ENCODE measurements around the gene C1orf141.
"Not testable (repeated sequence)": the region's sequence is repeated elsewhere in the genome, so short reads cannot be mapped to it uniquely, and the experiment has no call there.

The C1orf141 gene

DNA sequence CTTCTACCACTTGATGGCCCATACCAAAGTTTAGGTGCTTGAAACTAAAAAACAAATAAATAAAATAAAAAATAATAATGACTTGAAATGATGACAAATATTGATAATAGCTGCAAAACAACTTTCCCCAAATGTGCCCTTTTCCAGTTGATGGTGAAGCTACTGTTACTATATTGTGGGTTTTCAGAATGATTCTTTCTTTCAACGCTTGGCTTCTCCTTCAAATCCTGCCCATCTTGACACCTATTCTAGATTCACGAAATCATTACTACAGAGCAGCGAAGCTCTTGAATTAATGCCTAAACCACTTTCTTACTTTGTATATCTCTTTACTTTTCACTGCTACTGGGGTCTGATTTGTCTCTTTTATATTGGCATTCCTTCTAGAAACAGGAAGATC is 9.2 kb upstream of the C1orf141 start:
- no peak overlapping the region for H3K27ac ChIP-seq (ENCODE audit: low read depth, low read length, severe bottlenecking)
- no peaks in the 10 kb centered on the region for H3K9me3 ChIP-seq (ENCODE audit: control insufficient read depth, low read length)
- no peaks in the 10 kb centered on the region for H3K4me1 ChIP-seq (ENCODE audit: control insufficient read depth, insufficient read depth, low read length, poor library complexity, severe bottlenecking)
- H3K4me3 ChIP-seq (ENCODE audit: extremely low read depth, insufficient read depth, low read length, poor library complexity, severe bottlenecking) = no peak overlapping the region
- WGBS, 2 experiments (ENCODE audit: insufficient coverage in 2 of 2) = 93% methylated on average over 2 of the region's 3 CpGs; no CpG with 5 or more reads in 1 of the 2 experiments
- no peaks in the 10 kb centered on the region for H3K36me3 ChIP-seq (ENCODE audit: control insufficient read depth, insufficient read depth, low read length)

DNA sequence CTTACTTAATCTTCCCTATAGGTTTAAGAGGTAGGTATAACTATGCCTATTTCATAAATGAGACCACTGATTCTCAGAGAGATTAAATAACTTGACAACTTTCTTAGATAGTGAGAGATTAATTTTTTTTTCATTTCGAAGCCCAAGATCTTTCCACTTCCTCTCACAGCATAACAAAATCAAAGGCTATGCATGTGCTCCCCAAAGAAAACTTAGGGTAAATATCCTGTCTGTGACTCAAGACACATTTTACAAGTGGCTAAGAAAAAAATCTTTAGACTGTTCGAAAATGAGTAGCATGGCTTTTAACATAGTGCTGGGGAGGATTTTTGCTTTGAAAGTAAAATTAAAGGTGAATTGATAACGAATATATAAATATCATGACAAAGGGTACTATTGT is 8.2 kb upstream of the C1orf141 start:
- Histone ChIP-seq H3K36me3 (ENCODE audit: control insufficient read depth, insufficient read depth, low read length) (no peaks in the 10 kb centered on the region), H3K4me3 (ENCODE audit: extremely low read depth, insufficient read depth, low read length, poor library complexity, severe bottlenecking) (no peak overlapping the region), H3K4me1 (ENCODE audit: control insufficient read depth, insufficient read depth, low read length, poor library complexity, severe bottlenecking) (no peaks in the 10 kb centered on the region), H3K27ac (ENCODE audit: low read depth, low read length, severe bottlenecking) (no peak overlapping the region), H3K9me3 (ENCODE audit: control insufficient read depth, low read length) (no peaks in the 10 kb centered on the region)
- 79% methylated on average over 3 of the region's 3 CpGs; no CpG with 5 or more reads in 1 of the 2 experiments for WGBS, 2 experiments (ENCODE audit: insufficient coverage in 2 of 2)

GRCh38 chr1:67141832-67142231 is 7.1 kb upstream of the C1orf141 start:
- H3K36me3 ChIP-seq (ENCODE audit: control insufficient read depth, insufficient read depth, low read length); H3K27ac ChIP-seq (ENCODE audit: low read depth, low read length, severe bottlenecking); H3K4me1 ChIP-seq (ENCODE audit: control insufficient read depth, insufficient read depth, low read length, poor library complexity, severe bottlenecking); H3K9me3 ChIP-seq (ENCODE audit: control insufficient read depth, low read length); H3K4me3 ChIP-seq (ENCODE audit: extremely low read depth, insufficient read depth, low read length, poor library complexity, severe bottlenecking): not testable (repeated sequence)
- WGBS, 2 experiments (ENCODE audit: insufficient coverage in 2 of 2) = no CpG with 5 or more reads among the region's 3 CpGs

DNA sequence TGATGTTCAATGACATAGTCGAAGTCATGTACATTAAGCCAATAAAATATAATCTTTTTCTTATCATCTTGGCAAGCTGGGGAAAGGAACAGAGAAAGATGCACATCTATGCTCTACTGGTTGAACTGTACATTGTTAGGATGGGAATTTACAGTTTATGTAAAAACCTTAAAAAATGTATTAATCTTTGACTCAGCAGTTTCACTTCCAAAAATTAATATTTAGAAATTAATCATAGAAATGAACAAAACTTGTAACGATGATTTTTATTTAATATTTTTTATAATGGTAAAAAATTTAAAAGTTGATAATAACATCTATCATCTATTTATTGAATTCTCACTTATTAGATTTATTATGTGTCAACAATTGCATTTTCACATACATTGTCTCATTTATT is 5.7 kb upstream of the C1orf141 start:
- no peak overlapping the region for H3K27ac ChIP-seq (ENCODE audit: low read depth, low read length, severe bottlenecking)
- WGBS, 2 experiments (ENCODE audit: insufficient coverage in 2 of 2) = no CpG with 5 or more reads among the region's 2 CpGs
- H3K9me3 ChIP-seq (ENCODE audit: control insufficient read depth, low read length) = no peaks in the 10 kb centered on the region
- H3K36me3 ChIP-seq (ENCODE audit: control insufficient read depth, insufficient read depth, low read length) = no peaks in the 10 kb centered on the region
- no peaks in the 10 kb centered on the region for H3K4me1 ChIP-seq (ENCODE audit: control insufficient read depth, insufficient read depth, low read length, poor library complexity, severe bottlenecking)
- no peak overlapping the region for H3K4me3 ChIP-seq (ENCODE audit: extremely low read depth, insufficient read depth, low read length, poor library complexity, severe bottlenecking)

DNA sequence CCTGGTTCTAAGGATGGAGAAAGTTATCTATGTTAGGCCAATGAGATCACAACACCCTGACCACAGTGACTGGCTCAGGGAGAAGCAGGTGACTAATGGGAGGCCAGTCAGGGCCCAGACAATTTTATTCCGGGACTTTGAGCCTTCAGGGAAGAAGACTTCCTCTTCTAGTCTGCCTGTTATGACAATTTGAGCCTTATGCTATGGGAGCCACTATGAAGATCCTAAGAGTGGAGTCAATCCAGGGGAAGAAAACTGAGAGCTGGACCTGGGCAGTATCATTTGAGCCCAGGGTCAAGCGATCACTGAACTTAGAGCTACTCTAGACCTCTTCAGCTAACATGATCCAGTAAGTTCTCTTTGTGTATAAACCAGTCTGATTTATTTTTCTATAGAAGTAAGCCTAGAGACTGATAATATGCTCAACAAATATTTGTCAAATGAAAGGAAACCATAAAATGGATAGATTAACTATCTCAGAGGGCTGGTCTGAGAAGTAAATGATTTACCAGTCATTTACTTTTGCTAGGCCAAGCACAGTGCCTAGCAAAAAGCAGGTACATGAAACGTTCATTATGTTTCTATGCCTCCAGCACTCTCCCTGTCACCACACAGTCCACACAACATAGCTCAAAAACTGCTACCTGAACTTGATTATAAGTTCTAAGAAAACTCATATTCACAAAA is 4.2 kb upstream of the C1orf141 start:
- WGBS, 2 experiments (ENCODE audit: insufficient coverage in 2 of 2) = 94 to 95% methylated on average over 2 to 3 of the region's 3 CpGs
- H3K36me3 ChIP-seq (ENCODE audit: control insufficient read depth, insufficient read depth, low read length) = no peaks in the 10 kb centered on the region
- H3K4me1 ChIP-seq (ENCODE audit: control insufficient read depth, insufficient read depth, low read length, poor library complexity, severe bottlenecking) = no peaks in the 10 kb centered on the region
- no peaks in the 10 kb centered on the region for H3K9me3 ChIP-seq (ENCODE audit: control insufficient read depth, low read length)
- H3K27ac ChIP-seq (ENCODE audit: low read depth, low read length, severe bottlenecking) = no peak overlapping the region
- no peak overlapping the region for H3K4me3 ChIP-seq (ENCODE audit: extremely low read depth, insufficient read depth, low read length, poor library complexity, severe bottlenecking)

- 67 to 72% methylated on average over 3 to 4 of the region's 4 CpGs for WGBS, 2 experiments (ENCODE audit: insufficient coverage in 2 of 2)
- Histone ChIP-seq H3K36me3 (ENCODE audit: control insufficient read depth, insufficient read depth, low read length) (no peaks in the 10 kb centered on the region), H3K27ac (ENCODE audit: low read depth, low read length, severe bottlenecking) (no peak overlapping the region)
These were observed 2.6 kb upstream of the C1orf141 start for GRCh38 chr1:67137307-67137753.

DNA sequence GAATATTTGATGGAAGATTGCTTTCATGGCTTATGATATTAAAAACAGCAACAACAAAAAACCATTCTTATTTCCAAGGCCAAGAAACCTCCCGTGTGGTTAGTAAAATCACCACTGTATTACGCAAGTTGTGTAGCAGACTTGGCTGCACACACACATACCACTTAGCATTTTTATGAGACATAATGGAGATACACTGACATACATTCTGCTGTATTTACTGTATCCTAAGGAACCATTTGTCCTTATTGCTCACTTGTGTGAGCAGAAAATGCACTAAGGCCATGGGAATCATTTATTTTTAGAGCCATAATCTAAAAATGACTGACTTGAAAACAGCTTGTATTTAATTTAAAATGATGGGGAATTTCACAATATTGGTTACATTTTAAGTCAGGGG is 584 bp upstream of the C1orf141 start:
- Histone ChIP-seq H3K4me3 (ENCODE audit: extremely low read depth, insufficient read depth, low read length, poor library complexity, severe bottlenecking) (no peak overlapping the region), H3K4me1 (ENCODE audit: control insufficient read depth, insufficient read depth, low read length, poor library complexity, severe bottlenecking) (no peaks in the 10 kb centered on the region), H3K9me3 (ENCODE audit: control insufficient read depth, low read length) (no peaks in the 10 kb centered on the region), H3K36me3 (ENCODE audit: control insufficient read depth, insufficient read depth, low read length) (no peaks in the 10 kb centered on the region), H3K27ac (ENCODE audit: low read depth, low read length, severe bottlenecking) (no peak overlapping the region)
- WGBS, 2 experiments (ENCODE audit: insufficient coverage in 2 of 2) = 74 to 93% methylated on average over 2 of the region's 2 CpGs

More at GRCh38 chr1:67137307-67137753, 2.6 kb upstream of the C1orf141 start:
- H3K4me3 ChIP-seq (ENCODE audit: extremely low read depth, insufficient read depth, low read length, poor library complexity, severe bottlenecking) = no peak overlapping the region
- H3K9me3 ChIP-seq (ENCODE audit: control insufficient read depth, low read length) = no peaks in the 10 kb centered on the region
- no peaks in the 10 kb centered on the region for H3K4me1 ChIP-seq (ENCODE audit: control insufficient read depth, insufficient read depth, low read length, poor library complexity, severe bottlenecking)

GRCh38 chr1:67133177-67133576 is 1.6 kb downstream of the C1orf141 start:
- no peak overlapping the region for H3K4me3 ChIP-seq (ENCODE audit: extremely low read depth, insufficient read depth, low read length, poor library complexity, severe bottlenecking)
- H3K36me3 ChIP-seq (ENCODE audit: control insufficient read depth, insufficient read depth, low read length) = no peaks in the 10 kb centered on the region
- 79 to 100% methylated on average over 1 to 2 of the region's 2 CpGs for WGBS, 2 experiments (ENCODE audit: insufficient coverage in 2 of 2)
- H3K27ac ChIP-seq (ENCODE audit: low read depth, low read length, severe bottlenecking) = no peak overlapping the region
- no peaks in the 10 kb centered on the region for H3K4me1 ChIP-seq (ENCODE audit: control insufficient read depth, insufficient read depth, low read length, poor library complexity, severe bottlenecking)
- H3K9me3 ChIP-seq (ENCODE audit: control insufficient read depth, low read length) = no peaks in the 10 kb centered on the region

DNA sequence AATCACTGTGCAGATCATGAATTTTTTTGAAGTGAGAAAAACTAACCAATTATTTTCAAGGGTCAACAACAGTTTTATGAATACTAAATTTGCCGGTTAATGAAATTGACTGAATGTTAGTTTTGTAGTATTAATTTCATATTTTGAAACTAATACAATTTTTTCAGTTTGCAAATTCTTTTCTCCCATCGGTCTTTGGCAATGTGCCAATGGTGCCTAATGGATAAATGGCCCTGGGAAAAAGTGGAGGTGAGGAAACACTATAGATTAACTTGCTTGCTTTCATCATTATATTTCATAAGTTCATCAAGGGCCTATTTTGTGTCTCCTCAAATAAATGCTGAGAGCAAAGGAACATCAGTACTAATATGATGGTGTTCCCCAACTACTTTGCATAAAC is 4.1 kb downstream of the C1orf141 start:
- Histone ChIP-seq H3K4me1 (ENCODE audit: control insufficient read depth, insufficient read depth, low read length, poor library complexity, severe bottlenecking) (no peaks in the 10 kb centered on the region), H3K36me3 (ENCODE audit: control insufficient read depth, insufficient read depth, low read length) (no peaks in the 10 kb centered on the region), H3K9me3 (ENCODE audit: control insufficient read depth, low read length) (no peaks in the 10 kb centered on the region), H3K4me3 (ENCODE audit: extremely low read depth, insufficient read depth, low read length, poor library complexity, severe bottlenecking) (no peak overlapping the region), H3K27ac (ENCODE audit: low read depth, low read length, severe bottlenecking) (no peak overlapping the region)
- no CpG with 5 or more reads among the region's 2 CpGs for WGBS, 2 experiments (ENCODE audit: insufficient coverage in 2 of 2)

DNA sequence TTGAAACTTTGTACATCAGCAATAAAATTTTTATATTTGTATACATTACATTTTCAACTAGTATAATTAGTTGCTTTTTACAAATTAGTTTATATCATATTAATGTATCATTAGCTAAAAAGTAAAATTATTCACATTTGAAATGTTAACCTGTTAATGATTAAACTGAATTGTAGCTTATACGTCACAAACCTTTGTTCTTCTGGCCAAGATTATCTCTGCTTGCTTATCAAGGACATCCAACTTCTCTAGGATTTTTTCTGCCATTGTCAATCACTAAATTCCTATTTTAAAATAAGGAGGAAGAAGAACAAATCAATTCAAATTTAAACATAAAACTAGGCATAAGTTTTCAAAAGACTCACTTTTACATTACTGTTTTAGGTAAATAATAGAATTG is 7.8 kb downstream of the C1orf141 start:
- no peaks in the 10 kb centered on the region for H3K9me3 ChIP-seq (ENCODE audit: control insufficient read depth, low read length)
- no CpG with 5 or more reads among the region's 1 CpG for WGBS, 2 experiments (ENCODE audit: insufficient coverage in 2 of 2)
- no peak overlapping the region for H3K4me3 ChIP-seq (ENCODE audit: extremely low read depth, insufficient read depth, low read length, poor library complexity, severe bottlenecking)
- no peak overlapping the region for H3K27ac ChIP-seq (ENCODE audit: low read depth, low read length, severe bottlenecking)
- no peaks in the 10 kb centered on the region for H3K36me3 ChIP-seq (ENCODE audit: control insufficient read depth, insufficient read depth, low read length)
- no peaks in the 10 kb centered on the region for H3K4me1 ChIP-seq (ENCODE audit: control insufficient read depth, insufficient read depth, low read length, poor library complexity, severe bottlenecking)

- 67% methylated on average over 1 of the region's 5 CpGs; no CpG with 5 or more reads in 1 of the 2 experiments for WGBS, 2 experiments (ENCODE audit: insufficient coverage in 2 of 2)
- H3K4me3 ChIP-seq (ENCODE audit: extremely low read depth, insufficient read depth, low read length, poor library complexity, severe bottlenecking) = no peak overlapping the region
- H3K9me3 ChIP-seq (ENCODE audit: control insufficient read depth, low read length) = no peaks in the 10 kb centered on the region
- H3K36me3 ChIP-seq (ENCODE audit: control insufficient read depth, insufficient read depth, low read length) = no peaks in the 10 kb centered on the region
- no peak overlapping the region for H3K27ac ChIP-seq (ENCODE audit: low read depth, low read length, severe bottlenecking)
- no peaks in the 10 kb centered on the region for H3K4me1 ChIP-seq (ENCODE audit: control insufficient read depth, insufficient read depth, low read length, poor library complexity, severe bottlenecking)
These were observed 8.5 kb downstream of the C1orf141 start for GRCh38 chr1:67126111-67126746.

Measured in mesodermal cell (in vitro differentiated cells).